Right lobe of liver (tissue), 4 donors: ENCODE results near the gene RNF135.

Source experiments
- CTCF ChIP-seq, 4 donors: fragments of 200-600 bp in 3 of 4; fragments of 450-650 bp in 1 of 4; IDR thresholded peaks; one replicate each; pipeline versions ENCODE4 v1.5.1 to v1.8.0; 2016 to 2022; ENCODE audit warnings: antibody characterized with exemption in 4 of 4, mild to moderate bottlenecking in 2 of 4
- POLR2A ChIP-seq: fragments of 450-650 bp; IDR thresholded peaks from one replicate; pipeline ENCODE4 v1.6.1; 2017; ENCODE audit warnings: antibody characterized with exemption, mild to moderate bottlenecking
- donor health status: DM: no; HTN: no; CAD: no.
- donor health status: DM: no; HTN: no; CAD: no.
- donor health status: DM: no; HTN: yes; CAD: no.

DNA sequence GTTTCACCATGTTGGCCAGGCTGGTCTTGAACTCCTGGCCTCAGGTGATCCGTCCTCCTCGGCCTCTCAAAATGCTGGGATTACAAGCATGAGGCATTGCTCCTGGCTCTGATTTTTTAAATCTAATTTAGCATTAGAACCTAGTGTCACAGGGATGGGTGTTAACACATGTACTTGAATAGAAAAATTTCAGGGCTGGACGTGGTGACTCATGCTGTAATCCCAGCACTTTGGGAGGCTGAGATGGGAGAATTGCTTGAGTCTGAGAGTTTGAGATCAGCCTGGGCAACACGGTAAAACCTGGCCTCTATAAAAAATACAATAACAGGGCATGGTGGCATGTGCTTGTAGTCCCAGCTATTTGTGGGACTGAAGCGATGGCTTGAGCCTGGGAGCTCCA, 6.0 kb upstream of the RNF135 start:
- TF ChIP-seq CTCF (IDR thresholded peaks at IDR 0.05) (no peak), POLR2A (no peak)
